GM12874 (cell line): ENCODE data around the gene TNIK.

ENCODE experiments used
- TF ChIP-seq, protein P1 (sequence below): IDR thresholded peaks from 2 replicates; pipeline ENCODE4 v1.5.1; 2011; ENCODE audit warnings: low read depth, mild to moderate bottlenecking, control low read depth, low read length, moderate library complexity; ENCODE audit not compliant: insufficient read depth

TNIK gene

DNA sequence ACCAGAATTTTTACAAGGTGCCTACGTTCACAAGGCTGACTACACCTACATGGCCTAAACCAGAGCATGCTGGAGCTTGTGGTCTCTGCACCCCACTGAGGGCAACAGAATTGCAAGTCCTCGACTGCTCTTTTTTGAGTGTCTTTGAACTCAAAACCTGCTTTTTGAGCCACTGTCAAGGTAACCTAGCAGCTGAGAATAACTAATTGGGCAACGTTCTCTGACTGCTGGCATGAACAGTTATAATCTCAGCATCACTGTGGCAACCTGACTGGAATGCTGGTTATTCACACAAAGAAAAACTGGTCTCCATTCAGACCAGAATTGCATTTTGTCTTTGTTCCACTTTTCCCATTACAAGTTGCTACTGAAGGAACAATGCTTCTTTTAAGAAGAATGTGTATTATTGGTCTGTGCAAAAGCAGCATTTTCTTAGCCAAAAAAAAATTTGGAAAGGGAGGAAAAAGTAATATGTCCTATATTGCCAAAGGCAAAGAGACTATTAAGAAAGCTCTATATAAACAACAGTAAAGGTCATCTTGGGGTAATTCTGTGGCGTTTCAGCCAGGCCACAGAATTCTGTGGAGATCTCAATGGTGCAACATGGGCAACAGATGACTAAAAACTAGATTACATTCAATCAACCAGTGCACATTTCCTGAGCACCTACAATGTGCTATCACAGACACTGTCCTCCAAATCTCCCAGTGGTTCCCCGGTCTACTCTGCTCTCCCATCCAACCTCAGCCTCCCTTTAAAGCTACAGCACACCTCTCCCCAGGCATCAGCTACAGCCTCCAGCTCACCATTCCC is 76.8 kb downstream of the TNIK start:
- TF ChIP-seq, protein P1, sequence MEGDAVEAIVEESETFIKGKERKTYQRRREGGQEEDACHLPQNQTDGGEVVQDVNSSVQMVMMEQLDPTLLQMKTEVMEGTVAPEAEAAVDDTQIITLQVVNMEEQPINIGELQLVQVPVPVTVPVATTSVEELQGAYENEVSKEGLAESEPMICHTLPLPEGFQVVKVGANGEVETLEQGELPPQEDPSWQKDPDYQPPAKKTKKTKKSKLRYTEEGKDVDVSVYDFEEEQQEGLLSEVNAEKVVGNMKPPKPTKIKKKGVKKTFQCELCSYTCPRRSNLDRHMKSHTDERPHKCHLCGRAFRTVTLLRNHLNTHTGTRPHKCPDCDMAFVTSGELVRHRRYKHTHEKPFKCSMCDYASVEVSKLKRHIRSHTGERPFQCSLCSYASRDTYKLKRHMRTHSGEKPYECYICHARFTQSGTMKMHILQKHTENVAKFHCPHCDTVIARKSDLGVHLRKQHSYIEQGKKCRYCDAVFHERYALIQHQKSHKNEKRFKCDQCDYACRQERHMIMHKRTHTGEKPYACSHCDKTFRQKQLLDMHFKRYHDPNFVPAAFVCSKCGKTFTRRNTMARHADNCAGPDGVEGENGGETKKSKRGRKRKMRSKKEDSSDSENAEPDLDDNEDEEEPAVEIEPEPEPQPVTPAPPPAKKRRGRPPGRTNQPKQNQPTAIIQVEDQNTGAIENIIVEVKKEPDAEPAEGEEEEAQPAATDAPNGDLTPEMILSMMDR: no peak

DNA sequence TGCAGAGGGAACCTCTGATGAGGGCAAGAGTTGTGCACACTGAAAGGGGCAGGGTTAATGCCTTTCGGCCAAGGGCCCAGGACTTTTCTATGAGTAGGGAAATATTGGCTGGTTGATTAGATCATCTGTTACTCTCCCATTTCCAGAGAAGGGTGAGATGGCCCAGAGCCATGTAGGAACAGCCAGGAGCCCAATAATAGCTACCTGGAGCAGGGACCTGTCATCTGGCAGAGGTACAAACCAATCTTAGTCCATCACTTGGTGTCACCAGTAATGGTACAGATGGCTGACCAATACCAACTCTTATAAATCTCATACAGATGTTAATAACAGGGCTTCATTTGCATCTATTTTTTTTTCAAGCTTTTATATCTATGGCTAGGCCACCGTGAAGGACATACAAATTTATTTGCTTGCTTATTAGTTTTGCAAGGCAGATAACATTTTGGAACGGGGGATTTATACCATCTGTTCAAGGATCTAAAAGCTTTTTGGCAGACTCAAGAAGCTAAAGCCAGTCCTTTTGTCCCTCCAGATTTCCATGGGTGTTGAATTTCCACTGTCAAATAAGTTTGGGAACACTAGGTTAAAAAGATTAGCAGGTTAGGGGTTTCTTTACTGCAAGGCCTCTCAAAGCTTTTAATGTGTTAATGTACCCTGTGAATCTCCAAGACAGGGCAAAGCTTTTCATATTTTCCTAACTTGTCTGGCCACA is 79.3 kb downstream of the TNIK start:
- TF ChIP-seq, protein P1: no peak

DNA sequence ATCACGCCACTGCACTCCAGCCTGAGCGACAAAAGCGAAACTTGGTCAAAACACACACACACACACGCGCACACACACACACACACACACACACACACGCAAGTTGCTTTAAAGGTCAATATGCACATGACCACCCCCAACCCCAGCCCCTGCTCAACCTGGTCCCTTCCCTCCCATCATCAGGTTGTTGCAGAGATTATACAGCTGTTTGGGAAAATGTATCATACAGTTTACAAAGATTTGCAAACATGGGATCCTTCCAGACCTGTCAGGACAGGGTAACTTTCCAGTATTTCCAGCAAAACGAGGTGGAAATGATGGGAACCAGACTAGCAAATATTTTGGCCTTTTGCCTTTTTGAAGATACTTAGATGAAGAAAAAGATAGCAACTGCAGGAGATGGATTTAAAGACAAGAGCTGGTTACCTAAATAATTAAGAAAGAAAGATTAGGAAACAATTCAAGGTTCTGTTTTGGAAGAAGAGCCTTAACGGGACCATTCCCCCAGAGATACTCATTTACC is 80.2 kb downstream of the TNIK start:
- TF ChIP-seq, protein P1: no peak

DNA sequence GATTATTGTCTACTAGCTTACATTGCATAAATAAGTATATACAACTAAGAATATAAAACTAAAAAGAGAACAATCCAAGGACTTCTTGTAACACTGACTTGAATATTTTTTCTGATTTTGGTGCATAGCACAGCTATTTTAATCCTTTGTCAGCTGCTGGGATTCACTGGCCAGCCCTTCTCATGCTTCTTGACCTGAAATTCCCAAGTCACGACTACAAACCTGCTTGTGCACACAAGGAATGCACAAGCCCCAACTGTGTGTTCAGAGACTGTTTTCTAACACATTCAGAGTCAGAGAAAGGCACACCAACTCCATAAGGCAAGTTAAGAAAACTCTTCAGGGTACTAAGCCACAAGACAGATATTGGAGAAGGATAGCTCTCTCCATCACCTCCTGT is 80.9 kb downstream of the TNIK start:
- TF ChIP-seq, protein P1: no peak

DNA sequence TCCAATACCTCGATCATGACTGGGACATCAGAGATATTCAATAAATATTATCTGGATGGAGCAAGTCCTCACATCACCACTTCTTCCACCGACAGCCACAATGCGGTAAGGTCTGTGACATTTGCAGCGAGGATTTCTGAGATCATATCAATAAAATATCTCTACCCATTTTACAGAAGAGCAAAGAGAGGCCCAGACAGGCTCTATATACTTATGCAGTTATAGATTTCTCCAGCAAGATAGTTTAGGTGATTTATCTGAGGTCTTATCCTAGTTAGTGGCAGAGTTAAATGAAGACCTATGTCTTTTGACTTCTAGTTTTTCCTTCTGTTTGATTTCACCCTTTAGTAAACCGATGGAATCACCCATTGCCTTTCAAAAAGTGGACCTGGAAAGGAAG is 81.6 kb downstream of the TNIK start:
- TF ChIP-seq, protein P1: no peak

DNA sequence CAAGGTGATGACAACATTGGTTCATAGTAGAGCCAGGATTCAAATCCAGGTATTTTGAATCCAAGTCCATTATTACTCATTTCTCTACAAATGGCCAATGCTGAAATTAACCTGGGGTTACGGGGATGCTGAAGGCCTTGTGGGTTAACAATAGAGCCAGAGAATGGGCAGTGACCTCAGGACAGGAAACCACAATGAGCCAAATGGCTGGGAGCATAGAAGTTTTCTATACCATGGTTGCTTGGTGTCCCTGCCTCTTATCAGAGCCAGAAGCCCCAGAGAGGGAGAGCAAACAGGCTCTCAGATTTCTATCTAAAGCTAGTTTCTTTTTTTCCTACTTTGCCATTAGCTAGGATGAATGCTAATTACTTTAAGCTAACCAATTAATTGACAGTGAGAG is 82.3 kb downstream of the TNIK start:
- TF ChIP-seq, protein P1: no peak

DNA sequence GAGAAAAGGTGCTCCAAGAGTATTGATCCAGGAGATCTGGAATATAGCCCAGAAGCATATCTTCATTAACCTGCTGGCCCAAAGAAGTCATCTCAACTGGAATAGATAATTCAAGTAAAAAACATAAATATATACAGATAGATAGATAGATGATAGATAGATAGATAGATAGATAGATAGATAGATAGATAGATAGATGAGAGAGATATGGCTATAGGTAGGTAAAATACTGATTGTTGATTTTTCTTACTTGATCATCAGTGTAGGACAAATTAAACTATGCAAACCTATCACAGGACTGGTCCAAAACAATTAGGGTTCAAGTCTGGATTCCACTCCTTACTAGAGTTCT is 83.6 kb downstream of the TNIK start:
- TF ChIP-seq, protein P1: no peak
